Activated T-cell treated with anti-CD3 and anti-CD28 coated beads, Interleukin-2, amount 50 U/mL, for 24 hours (primary cell): ENCODE data around the gene USP6NL.
"Not testable (repeated sequence)": the region's sequence is repeated elsewhere in the genome, so short reads cannot be mapped to it uniquely, and the experiment has no call there.

Experiments used
- DNase-seq: peaks from one replicate; pipeline ENCODE4 v3.0.0-alpha.2; 2020
- H3K27ac Mint-ChIP-seq: 2 replicates; pipeline ENCODE4 v1.8.0; 2020; ENCODE audit warnings: mild to moderate bottlenecking, mixed read lengths
- H3K27me3 Mint-ChIP-seq: 2 replicates; pipeline ENCODE4 v1.8.0; 2020; ENCODE audit warnings: mixed read lengths
- H3K36me3 Mint-ChIP-seq: 2 replicates; pipeline ENCODE4 v1.8.0; 2020; ENCODE audit warnings: low read depth, mixed read lengths
- H3K4me1 Mint-ChIP-seq: 2 replicates; pipeline ENCODE4 v1.8.0; 2020; ENCODE audit warnings: low read depth, mixed read lengths
- H3K4me3 Mint-ChIP-seq: 2 replicates; pipeline ENCODE4 v1.8.0; 2020; ENCODE audit warnings: mild to moderate bottlenecking, moderate library complexity, mixed read lengths
- H3K9me3 Mint-ChIP-seq: 2 replicates; pipeline ENCODE4 v1.8.0; 2020; ENCODE audit warnings: mixed read lengths

Gene USP6NL

GRCh38 chr10:11631890-11632587 is 20.6 kb upstream of the USP6NL start:
- no peak overlapping the region for H3K27ac Mint-ChIP-seq

GRCh38 chr10:11631291-11631690 is 19.8 kb upstream of the USP6NL start:
- H3K4me1 Mint-ChIP-seq = peaks cover 14% of the 10 kb centered on the region
- no peaks in the 10 kb centered on the region for H3K9me3 Mint-ChIP-seq
- H3K27ac Mint-ChIP-seq = no peak overlapping the region
- H3K36me3 Mint-ChIP-seq = no peaks in the 10 kb centered on the region
- H3K4me3 Mint-ChIP-seq = no peak overlapping the region
- DNase-seq = no peak
- peaks cover 9% of the 10 kb centered on the region for H3K27me3 Mint-ChIP-seq

More at GRCh38 chr10:11631890-11632587, 20.6 kb upstream of the USP6NL start:
- H3K27me3 Mint-ChIP-seq = peaks cover 13% of the 10 kb centered on the region
- no peaks in the 10 kb centered on the region for H3K9me3 Mint-ChIP-seq
- no peak for DNase-seq
- no peaks in the 10 kb centered on the region for H3K36me3 Mint-ChIP-seq
- no peak overlapping the region for H3K4me3 Mint-ChIP-seq
- H3K4me1 Mint-ChIP-seq = peaks cover 14% of the 10 kb centered on the region

DNA sequence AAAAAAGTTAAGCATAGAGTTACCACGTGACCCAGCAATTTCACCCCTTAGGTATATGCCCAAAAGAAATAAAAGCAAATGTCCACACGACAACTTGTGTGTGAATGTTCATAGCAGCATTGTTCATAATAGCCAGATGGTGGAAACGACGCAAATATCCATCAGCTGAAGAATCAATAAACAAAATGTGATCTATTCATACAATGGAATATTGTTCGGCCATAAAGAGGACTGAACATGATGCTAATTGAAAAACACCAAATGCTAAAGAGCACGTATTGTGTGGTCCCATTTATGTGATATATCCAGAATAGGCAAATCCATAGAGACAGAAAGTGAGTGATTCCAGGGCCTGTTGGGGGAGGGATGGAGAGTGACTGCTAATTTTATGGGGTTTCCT is 18.3 kb upstream of the USP6NL start:
- Mint-ChIP-seq H3K27me3 (peaks cover 5% of the 10 kb centered on the region), H3K27ac (no peak overlapping the region), H3K4me3 (no peak overlapping the region), H3K9me3 (no peaks in the 10 kb centered on the region), H3K36me3 (no peaks in the 10 kb centered on the region), H3K4me1 (peaks cover 19% of the 10 kb centered on the region)
- no peak for DNase-seq

- H3K4me1 Mint-ChIP-seq = peaks cover 15% of the 10 kb centered on the region
- not testable (repeated sequence) for H3K27me3 Mint-ChIP-seq, H3K4me3 Mint-ChIP-seq, H3K36me3 Mint-ChIP-seq, DNase-seq, H3K9me3 Mint-ChIP-seq, H3K27ac Mint-ChIP-seq
Measured at GRCh38 chr10:11627941-11628340, 16.5 kb upstream of the USP6NL start.

- Mint-ChIP-seq H3K4me3 (no peak overlapping the region), H3K27me3 (peaks cover 5% of the 10 kb centered on the region), H3K9me3 (no peaks in the 10 kb centered on the region), H3K27ac (no peak overlapping the region), H3K4me1 (peaks cover 6% of the 10 kb centered on the region), H3K36me3 (no peaks in the 10 kb centered on the region)
- no peak for DNase-seq
Measured at GRCh38 chr10:11626071-11626470, 14.6 kb upstream of the USP6NL start.

DNA sequence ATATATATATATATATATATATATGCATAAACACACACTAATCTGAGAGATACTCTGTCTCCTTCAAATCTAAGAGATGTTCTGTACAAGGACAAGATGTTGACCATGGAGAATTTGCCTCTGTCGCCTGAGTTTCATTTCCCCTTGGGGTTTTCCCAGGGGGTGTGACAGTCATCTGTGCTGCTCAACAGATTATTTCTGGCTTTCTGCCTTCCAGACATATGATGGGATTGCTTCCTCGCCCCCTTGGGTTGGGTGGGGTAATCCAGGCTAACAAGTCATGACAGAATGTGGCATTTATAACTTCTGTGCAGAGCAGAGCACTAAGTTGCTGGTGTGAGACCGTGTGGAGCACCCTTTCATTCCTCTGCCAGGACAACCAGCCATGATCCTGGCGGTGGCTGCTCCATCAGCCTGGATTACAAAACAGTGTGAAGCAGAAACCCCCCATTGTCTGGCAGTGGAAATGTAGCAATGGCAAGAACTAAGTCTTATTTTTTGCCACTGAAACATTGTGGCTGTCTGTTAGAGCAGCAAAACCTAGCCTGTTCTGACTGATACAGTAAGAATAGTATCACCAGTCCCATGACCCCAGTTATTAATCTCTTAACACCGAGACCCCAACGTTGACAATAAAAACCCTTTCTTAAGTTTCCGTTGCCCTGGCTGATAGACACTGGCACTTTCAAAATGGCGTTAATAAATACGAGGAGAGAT is 13.7 kb upstream of the USP6NL start:
- Mint-ChIP-seq H3K27me3 (peaks cover 5% of the 10 kb centered on the region), H3K4me1 (peaks cover 6% of the 10 kb centered on the region), H3K9me3 (no peaks in the 10 kb centered on the region), H3K4me3 (no peak overlapping the region), H3K27ac (no peak overlapping the region), H3K36me3 (no peaks in the 10 kb centered on the region)
- no peak for DNase-seq

DNA sequence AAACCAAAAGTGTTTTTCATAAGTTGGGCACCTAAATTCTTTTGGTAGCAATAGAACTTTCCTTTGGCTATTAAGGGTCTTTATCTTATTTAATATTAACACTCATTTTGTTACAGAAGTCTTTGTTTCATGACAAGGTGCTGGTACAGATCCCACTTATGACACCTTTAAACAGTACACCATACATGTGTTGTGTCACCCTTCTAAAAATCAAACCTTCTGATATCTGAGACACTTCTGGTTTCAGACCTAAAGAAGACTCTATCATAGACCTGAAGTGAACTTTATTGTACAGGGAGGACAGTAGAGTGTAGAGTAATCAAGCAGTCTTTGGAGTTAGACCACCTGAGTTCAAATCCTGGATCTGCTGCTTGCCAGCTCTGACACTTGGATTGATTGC is 5.8 kb upstream of the USP6NL start:
- Mint-ChIP-seq H3K27ac (no peak overlapping the region), H3K27me3 (peaks cover under 1% of the 10 kb centered on the region), H3K36me3 (no peaks in the 10 kb centered on the region), H3K4me1 (peaks cover 9% of the 10 kb centered on the region), H3K9me3 (peaks cover 10% of the 10 kb centered on the region), H3K4me3 (no peak overlapping the region)
- no peak for DNase-seq

DNA sequence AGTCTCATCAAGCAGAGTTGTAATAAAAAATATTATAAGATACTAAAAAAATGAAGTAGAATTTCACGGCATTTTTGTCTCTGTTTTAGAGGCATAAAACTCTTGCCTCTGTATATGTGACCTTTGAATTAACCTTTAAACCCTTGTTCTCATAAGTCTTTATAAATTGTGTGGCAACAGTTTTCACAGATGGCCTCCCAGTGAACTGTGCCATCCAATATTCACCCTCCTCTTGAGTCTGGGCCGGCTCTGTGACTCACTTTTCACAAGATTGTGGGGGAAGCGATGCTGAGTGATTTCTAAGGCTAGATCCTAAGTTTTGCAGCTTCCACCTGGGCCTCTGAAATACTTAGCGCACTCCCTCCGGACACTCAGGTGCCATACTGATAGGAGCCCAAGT is 4.6 kb upstream of the USP6NL start:
- peaks cover 10% of the 10 kb centered on the region for H3K9me3 Mint-ChIP-seq
- no peak for DNase-seq
- no peak overlapping the region for H3K27ac Mint-ChIP-seq
- H3K4me3 Mint-ChIP-seq = no peak overlapping the region
- peaks cover 12% of the 10 kb centered on the region for H3K4me1 Mint-ChIP-seq
- no peaks in the 10 kb centered on the region for H3K36me3 Mint-ChIP-seq
- H3K27me3 Mint-ChIP-seq = peaks cover 4% of the 10 kb centered on the region

DNA sequence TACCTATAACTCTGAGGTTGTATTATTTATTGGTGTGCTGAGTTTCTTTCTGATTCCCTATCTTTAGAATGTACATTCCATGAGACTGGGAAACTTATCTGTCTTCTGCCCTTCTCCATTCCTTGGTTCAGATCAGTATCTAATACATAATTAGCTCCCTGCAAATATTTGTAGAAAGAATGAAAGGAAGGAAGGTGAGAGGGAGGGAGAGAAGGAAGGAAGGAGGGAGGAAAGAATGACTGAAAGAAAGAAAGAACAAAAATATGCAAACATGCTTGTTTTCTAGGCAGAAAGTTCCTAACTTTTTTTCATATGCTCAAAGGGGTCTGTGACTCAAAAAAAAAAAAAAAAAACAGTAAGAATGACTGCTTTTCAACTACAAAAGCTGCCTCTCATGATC is 3.9 kb upstream of the USP6NL start:
- H3K4me1 Mint-ChIP-seq = peaks cover 17% of the 10 kb centered on the region
- no peak overlapping the region for H3K4me3 Mint-ChIP-seq
- peaks cover 4% of the 10 kb centered on the region for H3K27me3 Mint-ChIP-seq
- H3K27ac Mint-ChIP-seq = no peak overlapping the region
- peaks cover 10% of the 10 kb centered on the region for H3K9me3 Mint-ChIP-seq
- no peak for DNase-seq
- no peaks in the 10 kb centered on the region for H3K36me3 Mint-ChIP-seq

GRCh38 chr10:11612021-11613001 is 861 bp upstream of the USP6NL start:
- Mint-ChIP-seq H3K27ac (peak overlapping the region; percentile 88), H3K4me1 (peaks cover 39% of the 10 kb centered on the region), H3K9me3 (peaks cover 8% of the 10 kb centered on the region), H3K36me3 (no peaks in the 10 kb centered on the region), H3K27me3 (peaks cover 13% of the 10 kb centered on the region), H3K4me3 (peak overlapping the region; percentile 81)
- no peak for DNase-seq

GRCh38 chr10:11610826-11611247 is 613 bp downstream of the USP6NL start:
- Mint-ChIP-seq H3K36me3 (no peaks in the 10 kb centered on the region), H3K27ac (peak overlapping the region; percentile 86), H3K4me1 (peaks cover 46% of the 10 kb centered on the region), H3K27me3 (peaks cover 13% of the 10 kb centered on the region), H3K9me3 (no peaks in the 10 kb centered on the region), H3K4me3 (peak overlapping the region; percentile 83)
- peak; percentile 60 for DNase-seq

- Mint-ChIP-seq H3K27ac (peak overlapping the region; percentile 86), H3K27me3 (peaks cover 13% of the 10 kb centered on the region), H3K4me3 (peak overlapping the region; percentile 83), H3K36me3 (no peaks in the 10 kb centered on the region), H3K4me1 (peaks cover 49% of the 10 kb centered on the region), H3K9me3 (no peaks in the 10 kb centered on the region)
- DNase-seq = no peak
Measured at GRCh38 chr10:11610166-11610825, 1.2 kb downstream of the USP6NL start.

DNA sequence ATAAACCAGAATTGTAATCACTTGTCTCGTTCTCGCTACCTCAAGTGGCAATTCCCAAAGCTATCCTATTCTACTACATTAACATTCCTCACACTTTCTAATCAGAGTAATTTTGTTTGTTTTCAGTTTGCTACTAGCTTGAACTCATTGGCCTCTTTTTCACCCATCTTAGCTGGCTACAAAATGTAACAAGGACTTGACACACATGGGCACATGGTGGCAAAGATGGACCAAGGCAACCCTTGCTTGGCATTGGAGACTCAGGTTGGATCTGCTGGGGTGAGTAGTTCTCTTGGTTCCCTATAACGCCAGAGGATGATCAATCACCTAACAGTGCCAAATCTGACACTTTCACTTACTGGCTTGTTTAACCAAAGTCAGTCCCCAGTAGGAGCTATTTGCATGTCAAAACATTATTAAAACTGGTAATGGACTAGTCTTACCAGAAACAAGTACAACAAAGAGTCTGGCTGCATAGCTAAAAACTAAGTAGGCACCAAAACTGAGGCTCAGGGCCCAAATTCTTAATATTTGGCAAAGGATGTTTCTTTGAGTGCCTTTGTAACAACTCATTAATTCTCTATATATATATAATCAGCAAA is 1.9 kb downstream of the USP6NL start:
- H3K27me3 Mint-ChIP-seq = peaks cover 13% of the 10 kb centered on the region
- no peak overlapping the region for H3K27ac Mint-ChIP-seq
- no peaks in the 10 kb centered on the region for H3K36me3 Mint-ChIP-seq
- peak overlapping the region; percentile 10 for H3K4me3 Mint-ChIP-seq
- H3K9me3 Mint-ChIP-seq = no peaks in the 10 kb centered on the region
- DNase-seq = no peak
- H3K4me1 Mint-ChIP-seq = peaks cover 55% of the 10 kb centered on the region

GRCh38 chr10:11609052-11609451 is 2.4 kb downstream of the USP6NL start:
- Mint-ChIP-seq H3K4me1 (peaks cover 58% of the 10 kb centered on the region), H3K36me3 (no peaks in the 10 kb centered on the region), H3K27ac (no peak overlapping the region), H3K4me3 (no peak overlapping the region), H3K27me3 (peaks cover 13% of the 10 kb centered on the region), H3K9me3 (no peaks in the 10 kb centered on the region)
- no peak for DNase-seq
